Measurements from ENCODE around the gene SNX22.
A peak's percentile ranks its signal among the peaks of the same experiment; 100 is the strongest.

SNX22 gene

DNA sequence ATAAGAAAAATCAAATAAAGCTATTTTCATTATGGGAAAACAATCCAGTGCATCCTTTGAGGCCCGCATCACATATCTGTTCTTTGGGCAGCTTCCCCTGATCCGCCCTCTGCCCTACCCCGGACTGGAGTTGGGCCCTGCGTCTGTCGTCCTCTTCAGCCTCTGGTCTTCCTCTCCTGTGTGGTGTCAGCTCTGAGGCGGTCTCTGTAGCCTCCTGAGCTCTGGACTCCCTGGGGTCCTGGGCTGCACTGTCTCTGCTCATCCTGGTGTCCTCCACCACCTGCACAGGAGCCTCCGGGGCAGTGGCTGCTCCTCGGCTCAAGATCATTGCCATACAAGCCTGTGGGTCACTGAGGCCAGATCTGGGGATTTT is 7.4 kb upstream of the SNX22 start:
- H3K4me2 ChIP-seq (ENCODE audit: low read length): no peak overlapping the region
- H3K9ac ChIP-seq (ENCODE audit: low read length): no peak overlapping the region
- H3K9me2 ChIP-seq (ENCODE audit: low read depth, low read length): no peaks in the 10 kb centered on the region
- H3K27ac ChIP-seq (ENCODE audit: low read depth, low read length, poor library complexity, severe bottlenecking): peak overlapping the region; percentile 15
- H4K20me1 ChIP-seq (ENCODE audit: insufficient read depth, low read length): no peaks in the 10 kb centered on the region
- no peaks in the 10 kb centered on the region for H3F3A ChIP-seq (ENCODE audit: insufficient read depth, low read length)
- H3K36me3 ChIP-seq (ENCODE audit: insufficient read depth, low read length): peaks cover 16% of the 10 kb centered on the region; the same call in 1 of the 2 replicates
- no peaks in the 10 kb centered on the region for H3K27me3 ChIP-seq (ENCODE audit: insufficient read depth, low read length)
- TF ChIP-seq EZH2 (IDR thresholded peaks at IDR 0.05; ENCODE audit: borderline replicate concordance, low read length): no peak
- TF ChIP-seq, protein P1, sequence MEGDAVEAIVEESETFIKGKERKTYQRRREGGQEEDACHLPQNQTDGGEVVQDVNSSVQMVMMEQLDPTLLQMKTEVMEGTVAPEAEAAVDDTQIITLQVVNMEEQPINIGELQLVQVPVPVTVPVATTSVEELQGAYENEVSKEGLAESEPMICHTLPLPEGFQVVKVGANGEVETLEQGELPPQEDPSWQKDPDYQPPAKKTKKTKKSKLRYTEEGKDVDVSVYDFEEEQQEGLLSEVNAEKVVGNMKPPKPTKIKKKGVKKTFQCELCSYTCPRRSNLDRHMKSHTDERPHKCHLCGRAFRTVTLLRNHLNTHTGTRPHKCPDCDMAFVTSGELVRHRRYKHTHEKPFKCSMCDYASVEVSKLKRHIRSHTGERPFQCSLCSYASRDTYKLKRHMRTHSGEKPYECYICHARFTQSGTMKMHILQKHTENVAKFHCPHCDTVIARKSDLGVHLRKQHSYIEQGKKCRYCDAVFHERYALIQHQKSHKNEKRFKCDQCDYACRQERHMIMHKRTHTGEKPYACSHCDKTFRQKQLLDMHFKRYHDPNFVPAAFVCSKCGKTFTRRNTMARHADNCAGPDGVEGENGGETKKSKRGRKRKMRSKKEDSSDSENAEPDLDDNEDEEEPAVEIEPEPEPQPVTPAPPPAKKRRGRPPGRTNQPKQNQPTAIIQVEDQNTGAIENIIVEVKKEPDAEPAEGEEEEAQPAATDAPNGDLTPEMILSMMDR (IDR thresholded peaks at IDR 0.05; ENCODE audit: low read length): no peak
- H3K4me1 ChIP-seq (ENCODE audit: insufficient read depth, low read length, severe bottlenecking): peaks cover 10% of the 10 kb centered on the region
- no peaks in the 10 kb centered on the region for H3K79me2 ChIP-seq (ENCODE audit: insufficient read depth, low read length)
- no peaks in the 10 kb centered on the region for H3K9me3 ChIP-seq (ENCODE audit: low read length)
- no peak overlapping the region for H3K4me3 ChIP-seq (ENCODE audit: low read depth, low read length, poor library complexity, severe bottlenecking)
- no peak overlapping the region for H2AFZ ChIP-seq (ENCODE audit: low read length)

DNA sequence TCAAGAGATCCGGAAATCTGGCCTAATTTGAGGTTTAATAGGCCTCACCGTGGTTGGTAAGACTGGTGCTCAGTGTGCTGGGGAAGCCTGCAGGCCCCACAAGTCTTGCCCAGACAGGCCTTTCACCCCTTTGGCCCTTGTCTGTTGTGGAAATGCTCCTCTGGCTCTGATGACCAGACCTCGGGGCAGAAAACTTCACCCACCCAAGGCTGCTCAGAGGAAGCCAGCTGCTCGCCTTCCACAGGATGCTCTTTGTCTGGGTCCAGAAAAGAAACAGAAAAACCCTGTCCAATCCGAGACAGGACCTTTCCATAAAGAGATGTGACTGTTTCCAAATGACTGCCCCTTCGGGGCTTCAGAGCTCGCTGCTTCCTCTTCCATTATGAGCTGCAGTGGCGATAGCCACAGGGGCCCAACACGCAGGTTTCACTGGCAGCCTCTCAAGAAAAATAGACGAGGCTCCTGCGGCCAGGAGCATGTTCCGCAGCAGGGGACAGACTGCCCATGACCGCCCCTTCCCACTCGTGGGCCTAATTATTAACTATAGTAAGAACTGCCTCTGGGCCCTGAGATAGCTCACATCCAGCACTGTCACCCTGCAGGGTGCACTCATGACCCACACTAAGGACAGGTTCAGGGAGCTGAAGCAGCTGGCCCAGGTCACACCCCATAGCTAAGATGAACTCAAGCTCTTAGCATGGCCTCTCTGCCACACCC is 6.8 kb upstream of the SNX22 start:
- H3K4me1 ChIP-seq (ENCODE audit: insufficient read depth, low read length, severe bottlenecking): peaks cover 10% of the 10 kb centered on the region
- H3K27me3 ChIP-seq (ENCODE audit: insufficient read depth, low read length): no peaks in the 10 kb centered on the region
- H3F3A ChIP-seq (ENCODE audit: insufficient read depth, low read length): no peaks in the 10 kb centered on the region
- no peak overlapping the region for H3K4me2 ChIP-seq (ENCODE audit: low read length)
- peaks cover 16% of the 10 kb centered on the region; the same call in 1 of the 2 replicates for H3K36me3 ChIP-seq (ENCODE audit: insufficient read depth, low read length)
- H2AFZ ChIP-seq (ENCODE audit: low read length): no peak overlapping the region
- no peaks in the 10 kb centered on the region for H3K9me3 ChIP-seq (ENCODE audit: low read length)
- no peaks in the 10 kb centered on the region for H4K20me1 ChIP-seq (ENCODE audit: insufficient read depth, low read length)
- no peak overlapping the region for H3K4me3 ChIP-seq (ENCODE audit: low read depth, low read length, poor library complexity, severe bottlenecking)
- no peaks in the 10 kb centered on the region for H3K79me2 ChIP-seq (ENCODE audit: insufficient read depth, low read length)
- no peak overlapping the region for H3K9ac ChIP-seq (ENCODE audit: low read length)
- H3K27ac ChIP-seq (ENCODE audit: low read depth, low read length, poor library complexity, severe bottlenecking): peak overlapping the region; percentile 15
- H3K9me2 ChIP-seq (ENCODE audit: low read depth, low read length): no peaks in the 10 kb centered on the region
- TF ChIP-seq, protein P1 (IDR thresholded peaks at IDR 0.05; ENCODE audit: low read length): no peak
- no peak for TF ChIP-seq EZH2 (IDR thresholded peaks at IDR 0.05; ENCODE audit: borderline replicate concordance, low read length)

DNA sequence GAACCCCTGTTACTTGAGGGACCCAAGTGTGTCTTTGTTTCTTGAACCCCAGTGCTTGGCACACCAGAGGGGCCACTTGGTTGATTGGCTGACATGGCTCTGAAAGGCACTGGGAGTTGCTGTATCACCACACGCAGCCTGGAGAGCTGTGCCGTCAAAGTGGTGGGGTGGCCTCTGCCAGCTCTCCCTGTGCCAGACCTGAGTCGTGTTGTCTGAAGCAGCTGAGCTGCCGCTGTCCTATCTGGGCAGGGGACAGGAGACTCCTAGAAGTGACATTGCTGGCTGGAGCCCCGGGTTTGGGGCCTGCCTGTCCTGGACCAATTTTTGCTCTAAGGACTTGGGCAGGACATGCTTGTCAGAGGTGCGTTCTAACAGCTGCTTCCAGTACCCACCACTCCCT is 5.5 kb upstream of the SNX22 start:
- no peaks in the 10 kb centered on the region for H3F3A ChIP-seq (ENCODE audit: insufficient read depth, low read length)
- no peak overlapping the region for H3K27ac ChIP-seq (ENCODE audit: low read depth, low read length, poor library complexity, severe bottlenecking)
- no peaks in the 10 kb centered on the region for H3K9me3 ChIP-seq (ENCODE audit: low read length)
- no peaks in the 10 kb centered on the region for H4K20me1 ChIP-seq (ENCODE audit: insufficient read depth, low read length)
- TF ChIP-seq EZH2 (IDR thresholded peaks at IDR 0.05; ENCODE audit: borderline replicate concordance, low read length): no peak
- no peaks in the 10 kb centered on the region for H3K79me2 ChIP-seq (ENCODE audit: insufficient read depth, low read length)
- H3K36me3 ChIP-seq (ENCODE audit: insufficient read depth, low read length): peaks cover 16% of the 10 kb centered on the region; the same call in 1 of the 2 replicates
- H3K4me1 ChIP-seq (ENCODE audit: insufficient read depth, low read length, severe bottlenecking): peaks cover 18% of the 10 kb centered on the region
- no peak overlapping the region for H3K4me3 ChIP-seq (ENCODE audit: low read depth, low read length, poor library complexity, severe bottlenecking)
- H3K9me2 ChIP-seq (ENCODE audit: low read depth, low read length): no peaks in the 10 kb centered on the region
- H2AFZ ChIP-seq (ENCODE audit: low read length): no peak overlapping the region
- no peak overlapping the region for H3K9ac ChIP-seq (ENCODE audit: low read length)
- no peak overlapping the region for H3K4me2 ChIP-seq (ENCODE audit: low read length)
- H3K27me3 ChIP-seq (ENCODE audit: insufficient read depth, low read length): no peaks in the 10 kb centered on the region

DNA sequence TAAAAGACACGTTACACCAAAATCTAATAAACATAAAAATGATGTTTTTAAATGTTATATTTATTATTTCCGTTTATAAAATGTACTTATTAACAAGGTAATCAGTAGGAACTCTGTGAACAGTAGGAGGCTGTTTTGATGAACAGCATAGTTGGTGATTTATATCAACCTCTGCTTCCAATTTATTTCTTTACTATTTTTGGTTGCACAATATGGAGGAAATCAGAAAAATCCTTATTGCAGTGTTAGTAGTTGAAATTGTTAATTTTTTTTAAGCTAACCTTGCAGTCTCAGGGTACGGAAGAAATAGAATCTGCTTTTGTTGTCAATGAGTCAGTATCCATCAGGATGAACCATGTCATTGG is 5.0 kb upstream of the SNX22 start:
- Histone ChIP-seq H4K20me1 (ENCODE audit: insufficient read depth, low read length) (no peaks in the 10 kb centered on the region), H3K27ac (ENCODE audit: low read depth, low read length, poor library complexity, severe bottlenecking) (no peak overlapping the region), H3K4me2 (ENCODE audit: low read length) (no peak overlapping the region), H3K9ac (ENCODE audit: low read length) (no peak overlapping the region), H3F3A (ENCODE audit: insufficient read depth, low read length) (no peaks in the 10 kb centered on the region), H3K9me2 (ENCODE audit: low read depth, low read length) (no peaks in the 10 kb centered on the region), H3K79me2 (ENCODE audit: insufficient read depth, low read length) (no peaks in the 10 kb centered on the region), H3K36me3 (ENCODE audit: insufficient read depth, low read length) (peaks cover 12% of the 10 kb centered on the region; the same call in 1 of the 2 replicates), H3K27me3 (ENCODE audit: insufficient read depth, low read length) (no peaks in the 10 kb centered on the region), H3K4me1 (ENCODE audit: insufficient read depth, low read length, severe bottlenecking) (peaks cover 21% of the 10 kb centered on the region), H3K9me3 (ENCODE audit: low read length) (no peaks in the 10 kb centered on the region), H2AFZ (ENCODE audit: low read length) (no peak overlapping the region), H3K4me3 (ENCODE audit: low read depth, low read length, poor library complexity, severe bottlenecking) (no peak overlapping the region)
- TF ChIP-seq, protein P1 (IDR thresholded peaks at IDR 0.05; ENCODE audit: low read length): no peak
- TF ChIP-seq EZH2 (IDR thresholded peaks at IDR 0.05; ENCODE audit: borderline replicate concordance, low read length): no peak
